Measurements from ENCODE around the gene NECTIN1. TPM values are rescaled to one million over a fixed set of nuclear protein-coding genes. Genes with fewer than 3 reads are reported as not detected.

Gene NECTIN1
- total RNA-seq, 1 experiment from 2014 or later, result 2.3 TPM

GRCh38 chr11:119730789-119731386, 1.9 kb upstream of the NECTIN1 start:
- Histone ChIP-seq H3K4me1 (replicated peaks) (peaks cover 10% of the 10 kb centered on the region), H3K27me3 (replicated peaks) (no peaks in the 10 kb centered on the region), H3K27ac (no peak overlapping the region), H3K4me3 (no peak overlapping the region), H3K36me3 (no peaks in the 10 kb centered on the region), H3K9me3 (replicated peaks) (no peaks in the 10 kb centered on the region)
- no peak for DNase-seq (ENCODE audit: low read depth in 1 of 2, low spot score in 2 of 2)

- H3K9me3 ChIP-seq (replicated peaks), result no peaks in the 10 kb centered on the region
- peaks cover 10% of the 10 kb centered on the region for H3K4me1 ChIP-seq (replicated peaks)
- no peaks in the 10 kb centered on the region for H3K27me3 ChIP-seq (replicated peaks)
- H3K27ac ChIP-seq, result no peak overlapping the region
- peak; percentile 16 to 51 for DNase-seq (ENCODE audit: low read depth in 1 of 2, low spot score in 2 of 2)
- H3K4me3 ChIP-seq, result peak overlapping the region; percentile 62
- no peaks in the 10 kb centered on the region for H3K36me3 ChIP-seq
Observed at GRCh38 chr11:119729951-119730613, 1.1 kb upstream of the NECTIN1 start.

GRCh38 chr11:119729581-119729927, 554 bp upstream of the NECTIN1 start:
- no peaks in the 10 kb centered on the region for H3K36me3 ChIP-seq
- no peak for DNase-seq (ENCODE audit: low read depth in 1 of 2, low spot score in 2 of 2)
- peaks cover 10% of the 10 kb centered on the region for H3K4me1 ChIP-seq (replicated peaks)
- no peaks in the 10 kb centered on the region for H3K27me3 ChIP-seq (replicated peaks)
- H3K27ac ChIP-seq, result no peak overlapping the region
- peak overlapping the region; percentile 62 for H3K4me3 ChIP-seq
- no peaks in the 10 kb centered on the region for H3K9me3 ChIP-seq (replicated peaks)

- H3K27ac ChIP-seq, result no peak overlapping the region
- peaks cover 10% of the 10 kb centered on the region for H3K4me1 ChIP-seq (replicated peaks)
- H3K4me3 ChIP-seq, result peak overlapping the region; percentile 62
- H3K36me3 ChIP-seq, result no peaks in the 10 kb centered on the region
- H3K27me3 ChIP-seq (replicated peaks), result no peaks in the 10 kb centered on the region
- DNase-seq (ENCODE audit: low read depth in 1 of 2, low spot score in 2 of 2), result peak in 1 of 2 experiments; percentile 2
- no peaks in the 10 kb centered on the region for H3K9me3 ChIP-seq (replicated peaks)
Observed at GRCh38 chr11:119728211-119728626, 781 bp downstream of the NECTIN1 start.

- Histone ChIP-seq H3K4me3 (peak overlapping the region; percentile 62), H3K27me3 (replicated peaks) (no peaks in the 10 kb centered on the region), H3K9me3 (replicated peaks) (no peaks in the 10 kb centered on the region), H3K36me3 (no peaks in the 10 kb centered on the region), H3K27ac (no peak overlapping the region), H3K4me1 (replicated peaks) (peaks cover 10% of the 10 kb centered on the region)
- peak in 1 of 2 experiments; percentile 2 for DNase-seq (ENCODE audit: low read depth in 1 of 2, low spot score in 2 of 2)
Observed at GRCh38 chr11:119727523-119728151, 1.4 kb downstream of the NECTIN1 start.

GRCh38 chr11:119726585-119727522, 2.1 kb downstream of the NECTIN1 start:
- Histone ChIP-seq H3K27me3 (replicated peaks) (no peaks in the 10 kb centered on the region), H3K4me3 (peak overlapping the region; percentile 62), H3K27ac (no peak overlapping the region), H3K36me3 (no peaks in the 10 kb centered on the region), H3K4me1 (replicated peaks) (peaks cover 10% of the 10 kb centered on the region), H3K9me3 (replicated peaks) (no peaks in the 10 kb centered on the region)
- no peak for DNase-seq (ENCODE audit: low read depth in 1 of 2, low spot score in 2 of 2)

- H3K4me1 ChIP-seq (replicated peaks), result peaks cover 15% of the 10 kb centered on the region
- H3K27me3 ChIP-seq (replicated peaks), result no peaks in the 10 kb centered on the region
- H3K36me3 ChIP-seq, result no peaks in the 10 kb centered on the region
- no peak overlapping the region for H3K4me3 ChIP-seq
- no peak for DNase-seq (ENCODE audit: low read depth in 1 of 2, low spot score in 2 of 2)
- no peaks in the 10 kb centered on the region for H3K9me3 ChIP-seq (replicated peaks)
- H3K27ac ChIP-seq, result no peak overlapping the region
Observed at GRCh38 chr11:119726150-119726553, 2.8 kb downstream of the NECTIN1 start.

- no peak overlapping the region for H3K27ac ChIP-seq
- no peaks in the 10 kb centered on the region for H3K36me3 ChIP-seq
- no peaks in the 10 kb centered on the region for H3K9me3 ChIP-seq (replicated peaks)
- H3K27me3 ChIP-seq (replicated peaks), result no peaks in the 10 kb centered on the region
- no peak overlapping the region for H3K4me3 ChIP-seq
- DNase-seq (ENCODE audit: low read depth in 1 of 2, low spot score in 2 of 2), result no peak
- peaks cover 15% of the 10 kb centered on the region for H3K4me1 ChIP-seq (replicated peaks)
Observed at GRCh38 chr11:119724956-119725355, 4.0 kb downstream of the NECTIN1 start.

- Histone ChIP-seq H3K4me3 (no peak overlapping the region), H3K9me3 (replicated peaks) (no peaks in the 10 kb centered on the region), H3K27ac (no peak overlapping the region), H3K27me3 (replicated peaks) (no peaks in the 10 kb centered on the region), H3K36me3 (no peaks in the 10 kb centered on the region), H3K4me1 (replicated peaks) (peaks cover 13% of the 10 kb centered on the region)
- DNase-seq (ENCODE audit: low read depth in 1 of 2, low spot score in 2 of 2), result no peak
Observed at GRCh38 chr11:119723952-119724325, 5.1 kb downstream of the NECTIN1 start.

GRCh38 chr11:119723243-119723951, 5.6 kb downstream of the NECTIN1 start:
- no peaks in the 10 kb centered on the region for H3K9me3 ChIP-seq (replicated peaks)
- H3K27ac ChIP-seq, result no peak overlapping the region
- H3K27me3 ChIP-seq (replicated peaks), result no peaks in the 10 kb centered on the region
- H3K36me3 ChIP-seq, result no peaks in the 10 kb centered on the region
- no peak overlapping the region for H3K4me3 ChIP-seq
- peaks cover 13% of the 10 kb centered on the region for H3K4me1 ChIP-seq (replicated peaks)
- DNase-seq (ENCODE audit: low read depth in 1 of 2, low spot score in 2 of 2), result no peak

- no peak overlapping the region for H3K4me3 ChIP-seq
- H3K27me3 ChIP-seq (replicated peaks), result no peaks in the 10 kb centered on the region
- no peak for DNase-seq (ENCODE audit: low read depth in 1 of 2, low spot score in 2 of 2)
- H3K27ac ChIP-seq, result no peak overlapping the region
- peaks cover 10% of the 10 kb centered on the region for H3K4me1 ChIP-seq (replicated peaks)
- H3K9me3 ChIP-seq (replicated peaks), result no peaks in the 10 kb centered on the region
- H3K36me3 ChIP-seq, result no peaks in the 10 kb centered on the region
Observed at GRCh38 chr11:119722281-119722794, 6.7 kb downstream of the NECTIN1 start.

GRCh38 chr11:119721129-119722120, 7.6 kb downstream of the NECTIN1 start:
- Histone ChIP-seq H3K4me3 (no peak overlapping the region), H3K27me3 (replicated peaks) (no peaks in the 10 kb centered on the region), H3K4me1 (replicated peaks) (peaks cover 6% of the 10 kb centered on the region; the same call in 1 of the 2 replicates), H3K9me3 (replicated peaks) (no peaks in the 10 kb centered on the region), H3K36me3 (no peaks in the 10 kb centered on the region), H3K27ac (no peak overlapping the region)
- peak in 1 of 2 experiments; percentile 20 for DNase-seq (ENCODE audit: low read depth in 1 of 2, low spot score in 2 of 2)
